Naive B cell (primary cell): Measurements from ENCODE around the gene CLN6. TPM values are rescaled to one million over a fixed set of nuclear protein-coding genes. Genes with fewer than 3 reads are reported as not detected.
"Not testable (repeated sequence)": the region's sequence is repeated elsewhere in the genome, so short reads cannot be mapped to it uniquely, and the experiment has no call there.

Source experiments
- ATAC-seq, 2 donors: fragments of 150-1000 bp; cut with Tn5 transposase; 2 replicates each; pipeline ENCODE4 v1.10.0; 2021; ENCODE audit warnings: low read depth in 2 of 2, mild to moderate bottlenecking in 2 of 2, moderate library complexity in 2 of 2
- DNase-seq: peaks from one replicate; pipeline ENCODE4 v3.0.0; 2022
- H3K27ac Mint-ChIP-seq, 6 donors: one replicate each; pipeline ENCODE4 v1.8.0; 2020 to 2022; ENCODE audit warnings: mild to moderate bottlenecking in 6 of 6, mixed read lengths in 6 of 6, moderate library complexity in 5 of 6, inconsistent platforms in 2 of 6
- H3K27me3 Mint-ChIP-seq, 3 donors: one replicate each; pipeline ENCODE4 v1.8.0; 2021 to 2022; ENCODE audit warnings: mixed read lengths in 3 of 3, mild to moderate bottlenecking in 1 of 3
- H3K36me3 Mint-ChIP-seq, 2 donors: one replicate each; pipeline ENCODE4 v1.8.0; 2020 to 2022; ENCODE audit warnings: mixed read lengths in 2 of 2, inconsistent platforms in 1 of 2, mild to moderate bottlenecking in 1 of 2
- H3K4me1 Mint-ChIP-seq, 3 donors: one replicate each; pipeline ENCODE4 v1.8.0; 2020 to 2022; ENCODE audit warnings: mixed read lengths in 3 of 3, inconsistent platforms in 1 of 3, mild to moderate bottlenecking in 1 of 3, moderate library complexity in 1 of 3
- H3K4me3 Mint-ChIP-seq, 8 donors: one replicate each; pipeline ENCODE4 v1.8.0; 2020 to 2022; ENCODE audit warnings: mild to moderate bottlenecking in 8 of 8, mixed read lengths in 8 of 8, moderate library complexity in 8 of 8, inconsistent platforms in 2 of 8
- H3K9me3 Mint-ChIP-seq, 7 donors: one replicate each; pipeline ENCODE4 v1.8.0; 2020 to 2022; ENCODE audit warnings: mixed read lengths in 7 of 7, mild to moderate bottlenecking in 5 of 7, inconsistent platforms in 2 of 7, moderate library complexity in 1 of 7
- polyA plus RNA-seq, 6 donors: library from polyadenylated mRNA; unstranded; fragments of 300-500 nt; fragmentation: Illumina TruSeq; gene quantifications; one replicate each; pipeline ENCODE4 v1.2.3, GENCODE V29; 2021; ENCODE audit warnings: low read depth in 6 of 6

CLN6 gene
- polyA plus RNA-seq, 6 donors from 2014 or later = 2.7 to 5.2 (median 4.0) TPM

- H3K4me3 Mint-ChIP-seq = no peak overlapping the region
- no peaks in the 10 kb centered on the region for H3K4me1 Mint-ChIP-seq
- peaks cover 0 to 4% (median 0%) of the 10 kb centered on the region in 7 donors for H3K9me3 Mint-ChIP-seq
- H3K27me3 Mint-ChIP-seq = no peaks in the 10 kb centered on the region
- peaks cover 9 to 14% of the 10 kb centered on the region in 2 donors for H3K36me3 Mint-ChIP-seq
- H3K27ac Mint-ChIP-seq = no peak overlapping the region
- DNase-seq (no peak), ATAC-seq (no peak)
These were observed 54.0 kb downstream of the CLN6 start for GRCh38 chr15:68175526-68175925.

GRCh38 chr15:68173119-68173518, 56.4 kb downstream of the CLN6 start:
- no peak for ATAC-seq
- no peaks in the 10 kb centered on the region for H3K4me1 Mint-ChIP-seq
- H3K4me3 Mint-ChIP-seq = no peak overlapping the region
- H3K27me3 Mint-ChIP-seq = no peaks in the 10 kb centered on the region
- DNase-seq = no peak
- no peak overlapping the region for H3K27ac Mint-ChIP-seq
- peaks cover 0 to 4% (median 0%) of the 10 kb centered on the region in 7 donors for H3K9me3 Mint-ChIP-seq
- peaks cover 9 to 12% of the 10 kb centered on the region in 2 donors for H3K36me3 Mint-ChIP-seq

GRCh38 chr15:68172037-68172436, 57.5 kb downstream of the CLN6 start:
- ATAC-seq, H3K36me3 Mint-ChIP-seq, H3K27me3 Mint-ChIP-seq, H3K27ac Mint-ChIP-seq, H3K4me3 Mint-ChIP-seq, H3K9me3 Mint-ChIP-seq, H3K4me1 Mint-ChIP-seq, DNase-seq: not testable (repeated sequence)

- peaks cover 0 to under 1% (median 0%) of the 10 kb centered on the region in 7 donors for H3K9me3 Mint-ChIP-seq
- peak overlapping the region in 3 of 6 donors; percentile 44 to 66 (median 61) for H3K27ac Mint-ChIP-seq
- peaks cover 0 to 5% (median 0%) of the 10 kb centered on the region in 3 donors for H3K4me1 Mint-ChIP-seq
- no peaks in the 10 kb centered on the region for H3K27me3 Mint-ChIP-seq
- H3K4me3 Mint-ChIP-seq = no peak overlapping the region
- DNase-seq = no peak
- H3K36me3 Mint-ChIP-seq = peaks cover 5 to 8% of the 10 kb centered on the region in 2 donors
- ATAC-seq = no peak
These were observed 62.7 kb downstream of the CLN6 start for GRCh38 chr15:68166847-68167246.

- ATAC-seq (no peak), DNase-seq (no peak)
- H3K36me3 Mint-ChIP-seq = peaks cover 8 to 19% of the 10 kb centered on the region in 2 donors
- H3K4me1 Mint-ChIP-seq = peaks cover 0 to 5% (median 0%) of the 10 kb centered on the region in 3 donors
- H3K9me3 Mint-ChIP-seq = peaks cover 0 to 2% (median 0%) of the 10 kb centered on the region in 7 donors
- H3K27me3 Mint-ChIP-seq = no peaks in the 10 kb centered on the region
- H3K4me3 Mint-ChIP-seq = no peak overlapping the region
- no peak overlapping the region for H3K27ac Mint-ChIP-seq
These were observed 66.3 kb downstream of the CLN6 start for GRCh38 chr15:68163191-68163590.

- H3K27ac Mint-ChIP-seq = no peak overlapping the region
- no peaks in the 10 kb centered on the region for H3K27me3 Mint-ChIP-seq
- peaks cover 0 to 5% (median 0%) of the 10 kb centered on the region in 3 donors for H3K4me1 Mint-ChIP-seq
- H3K36me3 Mint-ChIP-seq = peaks cover 8 to 14% of the 10 kb centered on the region in 2 donors
- ATAC-seq = no peak
- DNase-seq = no peak
- no peak overlapping the region for H3K4me3 Mint-ChIP-seq
- peaks cover 0 to 2% (median 0%) of the 10 kb centered on the region in 7 donors for H3K9me3 Mint-ChIP-seq
These were observed 71.4 kb downstream of the CLN6 start for GRCh38 chr15:68158046-68158628.

- ATAC-seq (no peak), DNase-seq (no peak)
- peaks cover 0 to 8% (median 0%) of the 10 kb centered on the region in 3 donors for H3K4me1 Mint-ChIP-seq
- no peaks in the 10 kb centered on the region for H3K27me3 Mint-ChIP-seq
- H3K27ac Mint-ChIP-seq = no peak overlapping the region
- H3K4me3 Mint-ChIP-seq = no peak overlapping the region
- H3K9me3 Mint-ChIP-seq = peaks cover 0 to 2% (median 0%) of the 10 kb centered on the region in 7 donors
- peaks cover 11 to 14% of the 10 kb centered on the region in 2 donors for H3K36me3 Mint-ChIP-seq
These were observed 72.5 kb downstream of the CLN6 start for GRCh38 chr15:68157074-68157473.

Other genes with a start within 250 kb of the CLN6 start
- 100 to 1,000 TPM; 141 to 207 (median 162) TPM for gene PIAS1, start 175.4 kb downstream of the CLN6 start, polyA plus RNA-seq
- gene CALML4, start 24.4 kb downstream of the CLN6 start, polyA plus RNA-seq = under 1 TPM in 1 of 6 donors, not detected in 5; 0.61 TPM
- 10 to 100 TPM; 11.9 to 25.4 (median 22.6) TPM for gene FEM1B, start 48.0 kb upstream of the CLN6 start, polyA plus RNA-seq
- under 1 TPM in 1 of 6 donors, not detected in 5; 0.04 TPM for gene ITGA11, start 202.4 kb upstream of the CLN6 start, polyA plus RNA-seq